Right lobe of liver (tissue), 4 donors: Measurements from ENCODE around the gene MAP3K10.

Experiments
- CTCF ChIP-seq, 4 donors: fragments of 200-600 bp in 3 of 4; fragments of 450-650 bp in 1 of 4; IDR thresholded peaks; one replicate each; pipeline versions ENCODE4 v1.5.1 to v1.8.0; 2016 to 2022; ENCODE audit warnings: antibody characterized with exemption in 4 of 4, mild to moderate bottlenecking in 2 of 4
- POLR2A ChIP-seq: fragments of 450-650 bp; IDR thresholded peaks from one replicate; pipeline ENCODE4 v1.6.1; 2017; ENCODE audit warnings: antibody characterized with exemption, mild to moderate bottlenecking
- donor health status: DM: no; HTN: no; CAD: no.
- donor health status: DM: no; HTN: no; CAD: no.
- donor health status: DM: no; HTN: yes; CAD: no.

- no peak for TF ChIP-seq CTCF (IDR thresholded peaks at IDR 0.05)
- TF ChIP-seq POLR2A: no peak
Measured at GRCh38 chr19:40143612-40144011, 47.6 kb upstream of the MAP3K10 start.
